ENCODE data around the gene TREML4. TPM values are rescaled to one million over a fixed set of nuclear protein-coding genes. Genes with fewer than 3 reads are reported as not detected.

TREML4 gene
- total RNA-seq, 2 donors from 2014 or later: not detected

DNA sequence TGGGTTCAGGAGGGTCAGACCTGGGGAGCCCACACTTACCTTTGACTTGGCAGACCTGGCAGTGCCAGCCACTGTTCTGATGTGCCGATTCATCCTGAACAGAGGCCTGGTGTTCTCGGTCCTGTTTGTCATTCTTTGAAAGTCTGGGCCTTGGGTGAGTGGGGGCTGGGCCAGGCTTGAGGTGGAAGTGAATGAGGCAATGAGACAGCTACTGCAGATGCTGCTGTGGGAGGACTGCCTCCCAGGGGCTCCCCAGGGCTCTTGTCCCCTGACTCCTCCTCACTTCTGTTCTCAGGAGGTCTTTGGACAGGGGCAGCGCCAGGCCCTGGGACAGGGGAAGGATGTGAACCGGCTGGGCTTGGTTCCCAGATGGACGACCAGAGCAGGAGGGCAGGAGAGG, 5.6 kb upstream of the TREML4 start:
- no peaks in the 10 kb centered on the region for H3K27me3 ChIP-seq
- H3K36me3 ChIP-seq: no peaks in the 10 kb centered on the region
- DNase-seq: no peak
- H3K4me3 ChIP-seq: no peak overlapping the region
- no peak overlapping the region for H3K27ac ChIP-seq
- H3K9ac ChIP-seq (ENCODE audit: low read depth in 2 of 2, low read length in 2 of 2): no peak overlapping the region
- no peaks in the 10 kb centered on the region for H3K4me1 ChIP-seq
- intact Hi-C loops (cut with DNase I): no loop called here
- TF ChIP-seq, protein P1, sequence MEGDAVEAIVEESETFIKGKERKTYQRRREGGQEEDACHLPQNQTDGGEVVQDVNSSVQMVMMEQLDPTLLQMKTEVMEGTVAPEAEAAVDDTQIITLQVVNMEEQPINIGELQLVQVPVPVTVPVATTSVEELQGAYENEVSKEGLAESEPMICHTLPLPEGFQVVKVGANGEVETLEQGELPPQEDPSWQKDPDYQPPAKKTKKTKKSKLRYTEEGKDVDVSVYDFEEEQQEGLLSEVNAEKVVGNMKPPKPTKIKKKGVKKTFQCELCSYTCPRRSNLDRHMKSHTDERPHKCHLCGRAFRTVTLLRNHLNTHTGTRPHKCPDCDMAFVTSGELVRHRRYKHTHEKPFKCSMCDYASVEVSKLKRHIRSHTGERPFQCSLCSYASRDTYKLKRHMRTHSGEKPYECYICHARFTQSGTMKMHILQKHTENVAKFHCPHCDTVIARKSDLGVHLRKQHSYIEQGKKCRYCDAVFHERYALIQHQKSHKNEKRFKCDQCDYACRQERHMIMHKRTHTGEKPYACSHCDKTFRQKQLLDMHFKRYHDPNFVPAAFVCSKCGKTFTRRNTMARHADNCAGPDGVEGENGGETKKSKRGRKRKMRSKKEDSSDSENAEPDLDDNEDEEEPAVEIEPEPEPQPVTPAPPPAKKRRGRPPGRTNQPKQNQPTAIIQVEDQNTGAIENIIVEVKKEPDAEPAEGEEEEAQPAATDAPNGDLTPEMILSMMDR (IDR thresholded peaks at IDR 0.05): no peak
- no peaks in the 10 kb centered on the region for H3K9me3 ChIP-seq

DNA sequence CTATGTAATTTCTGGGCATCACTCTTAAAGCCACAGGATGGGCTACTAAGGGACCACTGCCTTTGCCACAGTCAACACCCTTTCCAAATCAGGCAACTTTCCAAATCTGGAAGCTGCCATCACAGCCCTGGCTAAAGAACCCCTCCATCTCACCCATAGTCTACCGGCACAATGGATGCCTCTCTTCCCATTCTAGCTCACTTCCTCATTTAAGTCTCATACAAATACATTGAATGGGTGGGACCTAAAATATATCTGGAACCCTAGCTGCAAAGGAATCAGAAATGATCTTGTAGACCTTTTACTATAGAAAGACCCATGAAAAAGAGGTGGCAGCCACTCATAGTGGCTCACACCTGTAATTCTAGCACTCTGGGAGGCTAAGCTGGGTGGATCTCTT, 3.3 kb upstream of the TREML4 start:
- H3K27me3 ChIP-seq: no peaks in the 10 kb centered on the region
- no peak overlapping the region for H3K27ac ChIP-seq
- TF ChIP-seq, protein P1 (IDR thresholded peaks at IDR 0.05): no peak
- H3K36me3 ChIP-seq: no peaks in the 10 kb centered on the region
- no peaks in the 10 kb centered on the region for H3K4me1 ChIP-seq
- H3K9ac ChIP-seq (ENCODE audit: low read depth in 2 of 2, low read length in 2 of 2): no peak overlapping the region
- H3K4me3 ChIP-seq: no peak overlapping the region
- intact Hi-C loops (cut with DNase I): no loop called here
- no peak for DNase-seq
- no peaks in the 10 kb centered on the region for H3K9me3 ChIP-seq

DNA sequence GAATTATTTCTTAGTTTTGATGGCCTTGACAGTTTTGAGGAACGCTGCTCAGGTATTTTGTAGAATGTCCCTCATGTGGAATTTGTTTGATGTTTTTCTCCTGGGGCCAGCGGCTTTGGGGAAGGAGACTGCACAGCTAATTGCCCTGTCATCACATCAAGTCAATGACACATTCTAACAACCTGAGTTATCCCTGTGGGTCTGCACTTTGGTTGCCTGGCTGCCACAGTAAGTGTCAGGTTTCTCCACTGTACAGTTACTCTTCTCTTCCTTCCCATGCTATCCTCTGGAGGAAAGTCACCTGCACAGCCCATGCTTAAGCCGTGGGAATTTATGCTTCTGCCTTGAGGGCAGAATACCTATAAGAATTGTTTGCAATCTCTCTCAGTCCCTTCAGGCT, 1.4 kb upstream of the TREML4 start:
- no peak overlapping the region for H3K4me3 ChIP-seq
- H3K27me3 ChIP-seq: no peaks in the 10 kb centered on the region
- no peak overlapping the region for H3K27ac ChIP-seq
- no peak for DNase-seq
- TF ChIP-seq, protein P1 (IDR thresholded peaks at IDR 0.05): no peak
- no peaks in the 10 kb centered on the region for H3K4me1 ChIP-seq
- H3K36me3 ChIP-seq: no peaks in the 10 kb centered on the region
- intact Hi-C loops (cut with DNase I): no loop called here
- H3K9me3 ChIP-seq: no peaks in the 10 kb centered on the region
- no peak overlapping the region for H3K9ac ChIP-seq (ENCODE audit: low read depth in 2 of 2, low read length in 2 of 2)

DNA sequence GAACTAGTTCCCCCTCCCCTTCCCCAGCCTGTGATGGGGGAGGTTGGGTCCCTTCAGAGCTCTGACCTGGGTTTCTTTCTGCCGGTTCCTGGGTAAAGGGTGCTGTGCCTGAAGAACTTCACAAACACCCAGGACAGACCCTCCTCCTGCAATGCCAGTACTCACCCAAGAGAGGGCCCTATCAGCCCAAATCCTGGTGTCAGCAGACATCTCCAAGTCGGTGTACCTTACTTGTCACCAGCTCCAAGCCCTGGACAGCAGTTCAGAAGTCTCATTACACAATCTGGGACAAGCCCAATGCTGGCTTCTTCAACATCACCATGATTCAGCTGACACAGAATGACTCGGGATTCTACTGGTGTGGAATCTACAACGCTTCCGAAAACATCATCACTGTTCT, 467 bp downstream of the TREML4 start:
- DNase-seq: no peak
- Histone ChIP-seq H3K9me3 (no peaks in the 10 kb centered on the region), H3K4me1 (no peaks in the 10 kb centered on the region), H3K36me3 (no peaks in the 10 kb centered on the region), H3K4me3 (no peak overlapping the region), H3K27ac (no peak overlapping the region), H3K27me3 (no peaks in the 10 kb centered on the region), H3K9ac (ENCODE audit: low read depth in 2 of 2, low read length in 2 of 2) (no peak overlapping the region)
- intact Hi-C loops (cut with DNase I): no loop called here
- TF ChIP-seq, protein P1 (IDR thresholded peaks at IDR 0.05): no peak

DNA sequence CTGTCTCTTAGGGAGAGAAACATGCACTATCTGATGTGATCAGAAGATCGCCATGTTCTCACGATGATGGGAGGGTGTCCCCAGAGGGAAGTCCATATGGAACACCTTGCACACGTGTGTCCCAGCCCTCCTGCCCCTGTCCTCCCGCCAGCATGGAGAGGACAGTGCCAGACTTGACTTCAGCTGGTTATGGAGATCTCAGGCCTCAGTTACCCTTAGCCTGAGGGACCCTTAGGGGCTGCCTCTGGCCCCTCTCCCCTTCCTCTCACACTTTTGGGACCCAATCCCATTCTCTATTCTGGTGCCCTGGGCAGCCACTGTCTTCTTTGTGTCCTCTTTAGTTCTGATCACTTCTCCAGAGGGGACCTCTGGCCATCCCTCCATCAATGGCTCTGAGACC, 1.6 kb downstream of the TREML4 start:
- Histone ChIP-seq H3K27ac (no peak overlapping the region), H3K4me1 (no peaks in the 10 kb centered on the region)
- intact Hi-C loops (cut with DNase I): no loop called here

More for the DNA sequence above, 1.6 kb downstream of the TREML4 start:
- TF ChIP-seq, protein P1 (IDR thresholded peaks at IDR 0.05): no peak
- Histone ChIP-seq H3K9me3 (no peaks in the 10 kb centered on the region), H3K27me3 (no peaks in the 10 kb centered on the region), H3K36me3 (no peaks in the 10 kb centered on the region), H3K9ac (ENCODE audit: low read depth in 2 of 2, low read length in 2 of 2) (no peak overlapping the region), H3K4me3 (no peak overlapping the region)
- DNase-seq: no peak

Data from colonic mucosa (tissue), 4 donors.